Prostate gland (tissue), 2 donors: ENCODE measurements around the gene GPR176. TPM values are rescaled to one million over a fixed set of nuclear protein-coding genes. Genes with fewer than 3 reads are reported as not detected.

ENCODE experiments used
- DNase-seq: peaks from one replicate; pipeline ENCODE4 v3.0.0-alpha.2; 2019; ENCODE audit warnings: low spot score
- H3K27ac ChIP-seq, 2 donors: fragments of 200-600 bp; sonication (generic); 2 replicates each; pipeline ENCODE4 v1.5.1; 2017 to 2019
- H3K27me3 ChIP-seq: fragments of 200-600 bp; sonication (generic); replicated peaks from 2 replicates; pipeline ENCODE4 v1.5.1; 2019; ENCODE audit not compliant: insufficient read depth
- H3K36me3 ChIP-seq, 2 donors: fragments of 200-600 bp; sonication (generic); 1 replicate in 1 of 2; 2 replicates in 1 of 2; pipeline versions ENCODE4 v1.5.1 to v1.8.1; 2017 to 2019
- H3K4me1 ChIP-seq: fragments of 200-600 bp; sonication (generic); replicated peaks from 2 replicates; pipeline ENCODE4 v1.5.1; 2019
- H3K4me3 ChIP-seq, 2 donors: fragments of 200-600 bp; sonication (generic); 2 replicates each; pipeline ENCODE4 v1.5.1; 2017 to 2019
- H3K9me3 ChIP-seq: fragments of 200-600 bp; sonication (generic); 2 replicates; pipeline ENCODE4 v1.5.1; 2017
- CTCF ChIP-seq, 4 experiments: fragments of 200-600 bp in 2 of 4; fragments of 450-650 bp in 2 of 4; sonication (generic) in 2 of 4; IDR thresholded peaks; 1 replicate in 3 of 4; 2 replicates in 1 of 4; pipeline ENCODE4 v1.5.1; 2016 to 2019; ENCODE audit warnings: antibody characterized with exemption in 4 of 4, mild to moderate bottlenecking in 2 of 4, moderate library complexity in 2 of 4
- POLR2A ChIP-seq: fragments of 450-650 bp; IDR thresholded peaks from one replicate; pipeline ENCODE4 v1.6.1; 2016; ENCODE audit warnings: antibody characterized with exemption, mild to moderate bottlenecking
- POLR2AphosphoS5 ChIP-seq: sonication (generic); formaldehyde crosslinking; IDR thresholded peaks from one replicate; pipeline ENCODE4 v1.6.1; 2017; ENCODE audit warnings: antibody characterized with exemption
- WGBS: methylation state at CpG from one replicate; pipeline ENCODE4 v1.1.5; 2018; 5-methylcytosine and 5-hydroxymethylcytosine counted together
- intact Hi-C: fragments of 100-400 bp; cut with DNase I; formaldehyde crosslinking; loops from one replicate; pipeline ENCODE4 v1.14.2; 2022
- total RNA-seq, 2 donors: library from RNA; depleted of rRNA; stranded (reverse); fragments of >200 nt; gene quantifications; one replicate each; pipeline ENCODE4 v1.1.0, GENCODE V29; 2016

The GPR176 gene
- total RNA-seq, 2 donors from 2014 or later, result 26.2 to 28.3 TPM

GRCh38 chr15:39887832-39888231, 32.2 kb downstream of the GPR176 start:
- peak overlapping the region; percentile 61 to 69 for H3K27ac ChIP-seq
- TF ChIP-seq CTCF (IDR thresholded peaks at IDR 0.05) (peak in 3 of 4 experiments; percentile 46 to 73 (median 56)), POLR2AphosphoS5 (peak; percentile 91), POLR2A (no peak)
- no peak overlapping the region for H3K4me3 ChIP-seq
- H3K4me1 ChIP-seq, result peaks cover 4% of the 10 kb centered on the region
- WGBS, result 27% methylated on average over 1 of the region's 1 CpG
- intact Hi-C loops, result loop anchor here (10.0 kb wide), 1 partner anchor 87 kb away; no protein-coding TSS in a partner anchor
- H3K36me3 ChIP-seq, result no peaks in the 10 kb centered on the region
- no peaks in the 10 kb centered on the region for H3K9me3 ChIP-seq
- H3K27me3 ChIP-seq, result no peaks in the 10 kb centered on the region
- peak; percentile 71 for DNase-seq

GRCh38 chr15:39887211-39887610, 32.9 kb downstream of the GPR176 start:
- peaks cover 4% of the 10 kb centered on the region for H3K4me1 ChIP-seq
- H3K27ac ChIP-seq, result no peak overlapping the region
- no peak for DNase-seq
- intact Hi-C loops, result loop anchor here (10.0 kb wide), 1 partner anchor 88 kb away; no protein-coding TSS in a partner anchor
- no peak overlapping the region for H3K4me3 ChIP-seq
- H3K9me3 ChIP-seq, result no peaks in the 10 kb centered on the region
- no peaks in the 10 kb centered on the region for H3K36me3 ChIP-seq
- no peaks in the 10 kb centered on the region for H3K27me3 ChIP-seq
- no peak for TF ChIP-seq CTCF (IDR thresholded peaks at IDR 0.05)
- TF ChIP-seq POLR2AphosphoS5, result no peak
- TF ChIP-seq POLR2A, result no peak
- 80% methylated on average over 1 of the region's 1 CpG for WGBS

DNA sequence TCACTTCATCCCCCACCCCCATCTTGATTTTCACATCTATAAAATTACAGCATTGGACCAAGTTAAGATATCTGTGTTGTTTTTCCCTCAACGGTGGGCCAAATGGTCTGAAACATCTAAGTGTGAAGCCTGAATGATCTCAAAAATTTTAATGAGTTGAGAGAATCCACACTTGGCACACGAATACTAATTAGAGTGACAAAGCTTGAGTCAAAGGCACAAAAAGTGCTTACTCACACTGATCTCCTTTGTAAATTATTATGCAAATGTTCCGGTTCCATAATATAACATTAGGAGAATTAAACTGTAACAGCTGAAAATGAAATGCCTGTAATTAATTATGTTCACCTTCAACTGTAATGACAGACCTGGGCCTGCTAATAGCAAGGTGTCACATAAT, 33.6 kb downstream of the GPR176 start:
- Histone ChIP-seq H3K36me3 (no peaks in the 10 kb centered on the region), H3K9me3 (no peaks in the 10 kb centered on the region), H3K4me1 (peaks cover 4% of the 10 kb centered on the region), H3K4me3 (no peak overlapping the region), H3K27me3 (no peaks in the 10 kb centered on the region), H3K27ac (no peak overlapping the region)
- intact Hi-C loops, result loop anchor here (10.0 kb wide), 1 partner anchor 88 kb away; no protein-coding TSS in a partner anchor
- TF ChIP-seq POLR2AphosphoS5 (no peak), CTCF (IDR thresholded peaks at IDR 0.05) (no peak), POLR2A (no peak)
- WGBS, result 72% methylated on average over 3 of the region's 3 CpGs
- no peak for DNase-seq

- Histone ChIP-seq H3K4me1 (peaks cover 4% of the 10 kb centered on the region), H3K4me3 (no peak overlapping the region), H3K27me3 (no peaks in the 10 kb centered on the region), H3K36me3 (no peaks in the 10 kb centered on the region), H3K27ac (no peak overlapping the region), H3K9me3 (no peaks in the 10 kb centered on the region)
- intact Hi-C loops, result loop anchor here (10.0 kb wide), 1 partner anchor 90 kb away; no protein-coding TSS in a partner anchor
- TF ChIP-seq CTCF (IDR thresholded peaks at IDR 0.05), result no peak
- no peak for TF ChIP-seq POLR2A
- TF ChIP-seq POLR2AphosphoS5, result no peak
- no peak for DNase-seq
Observed at GRCh38 chr15:39885099-39885777, 34.8 kb downstream of the GPR176 start.

DNA sequence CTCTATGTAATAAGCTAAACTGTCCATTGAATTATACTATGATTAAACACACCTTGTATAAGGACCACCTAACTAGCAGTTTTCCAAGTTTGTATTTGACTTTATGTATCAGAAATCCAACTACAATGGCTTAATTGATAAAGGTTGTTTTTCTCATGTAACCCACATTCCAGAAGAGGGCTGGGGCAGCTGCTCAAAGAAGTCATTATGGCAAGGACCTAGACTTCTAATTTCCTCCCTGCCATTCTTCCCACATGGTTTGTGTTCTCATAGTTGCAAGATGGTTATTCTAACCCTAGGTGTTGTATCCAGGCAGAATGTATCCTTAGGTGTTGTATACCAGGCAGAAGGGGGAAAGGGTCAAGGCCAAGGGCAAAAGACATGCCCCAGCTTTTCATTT, 35.7 kb downstream of the GPR176 start:
- no peak overlapping the region for H3K4me3 ChIP-seq
- intact Hi-C loops, result loop anchor here (10.0 kb wide), 1 partner anchor 90 kb away; no protein-coding TSS in a partner anchor
- H3K4me1 ChIP-seq, result no peaks in the 10 kb centered on the region
- H3K27ac ChIP-seq, result no peak overlapping the region
- no peaks in the 10 kb centered on the region for H3K9me3 ChIP-seq
- no peaks in the 10 kb centered on the region for H3K27me3 ChIP-seq
- no peak for DNase-seq
- TF ChIP-seq POLR2AphosphoS5 (no peak), CTCF (IDR thresholded peaks at IDR 0.05) (no peak), POLR2A (no peak)
- no peaks in the 10 kb centered on the region for H3K36me3 ChIP-seq
